Activated T-cell treated with anti-CD3 and anti-CD28 coated beads for 4 hours (primary cell): ENCODE results near the gene TMEM130.

Source experiments
- DNase-seq: peaks from one replicate; pipeline ENCODE4 v3.0.0-alpha.2; 2020

Gene TMEM130

GRCh38 chr7:98840096-98840495 is 29.7 kb downstream of the TMEM130 start:
- DNase-seq, result no peak

GRCh38 chr7:98837630-98837972 is 32.2 kb downstream of the TMEM130 start:
- DNase-seq, result no peak

- DNase-seq, result no peak
Measured at GRCh38 chr7:98836811-98837629, 32.8 kb downstream of the TMEM130 start.

GRCh38 chr7:98834949-98835348 is 34.9 kb downstream of the TMEM130 start:
- DNase-seq, result no peak

- no peak for DNase-seq
Measured at GRCh38 chr7:98833022-98833421, 36.8 kb downstream of the TMEM130 start.

- no peak for DNase-seq
Measured at GRCh38 chr7:98831641-98832221, 38.1 kb downstream of the TMEM130 start.

- DNase-seq, result no peak
Measured at GRCh38 chr7:98830972-98831548, 38.8 kb downstream of the TMEM130 start.

GRCh38 chr7:98828368-98828767 is 41.4 kb downstream of the TMEM130 start:
- no peak for DNase-seq

GRCh38 chr7:98827258-98827657 is 42.6 kb downstream of the TMEM130 start:
- no peak for DNase-seq

GRCh38 chr7:98826811-98827231 is 43.0 kb downstream of the TMEM130 start:
- DNase-seq, result no peak

- no peak for DNase-seq
Measured at GRCh38 chr7:98826387-98826786, 43.4 kb downstream of the TMEM130 start.

GRCh38 chr7:98823226-98823625 is 46.6 kb downstream of the TMEM130 start:
- DNase-seq, result no peak

GRCh38 chr7:98821348-98821747 is 48.5 kb downstream of the TMEM130 start:
- no peak for DNase-seq

- DNase-seq, result no peak
Measured at GRCh38 chr7:98816967-98817710, 52.7 kb downstream of the TMEM130 start.

- no peak for DNase-seq
Measured at GRCh38 chr7:98816241-98816640, 53.6 kb downstream of the TMEM130 start.

GRCh38 chr7:98815313-98815712 is 54.5 kb downstream of the TMEM130 start:
- DNase-seq, result no peak

- no peak for DNase-seq
Measured at GRCh38 chr7:98811299-98811698, 58.5 kb downstream of the TMEM130 start.

GRCh38 chr7:98810153-98810802 is 59.5 kb downstream of the TMEM130 start:
- no peak for DNase-seq

GRCh38 chr7:98808751-98809460 is 60.9 kb downstream of the TMEM130 start:
- DNase-seq, result no peak

GRCh38 chr7:98807068-98808048 is 62.5 kb downstream of the TMEM130 start:
- no peak for DNase-seq
